ENCODE data around the gene EPHB1.
"Not testable (repeated sequence)": the region's sequence is repeated elsewhere in the genome, so short reads cannot be mapped to it uniquely, and the experiment has no call there.

EPHB1 gene

DNA sequence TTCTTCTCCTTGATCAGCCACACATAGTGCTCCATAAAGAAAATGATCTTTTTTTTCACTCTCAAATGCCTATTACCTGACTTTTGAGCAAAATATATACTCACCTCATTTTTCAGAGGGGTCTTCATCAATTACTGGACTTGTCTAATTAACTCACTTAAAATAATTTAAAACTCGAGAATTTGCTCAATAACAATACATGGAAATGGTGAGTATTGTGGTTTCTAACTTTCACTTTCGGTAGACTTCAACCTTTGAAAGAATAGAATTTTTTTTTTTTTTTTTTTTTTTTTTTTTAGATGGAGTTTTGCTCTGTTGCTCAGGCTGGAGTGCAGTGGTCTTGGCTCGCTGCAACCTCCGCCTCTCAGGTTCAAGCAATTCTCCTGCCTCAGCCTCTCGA lies 17.7 kb upstream of the EPHB1 start:
- DNase-seq, result no peak

DNA sequence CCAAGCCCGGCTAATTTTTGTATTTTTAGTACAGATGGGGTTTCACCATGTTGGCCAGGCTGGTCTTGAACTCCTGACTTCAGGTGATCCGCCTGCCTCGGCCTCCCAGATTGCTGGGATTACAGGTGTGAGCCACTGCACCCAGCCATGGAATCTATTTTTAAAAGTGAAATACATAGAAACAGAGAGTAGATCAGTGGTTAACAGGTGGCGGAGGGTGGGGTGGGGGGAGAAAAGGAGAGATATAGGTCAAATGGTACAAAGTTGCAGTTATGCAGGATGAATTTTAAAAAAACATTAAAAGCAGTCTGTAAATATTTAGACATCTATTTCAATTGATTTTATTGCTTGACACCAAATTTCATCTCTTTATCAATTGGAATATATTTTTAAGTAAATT lies 6.8 kb upstream of the EPHB1 start:
- DNase-seq, result not testable (repeated sequence)

DNA sequence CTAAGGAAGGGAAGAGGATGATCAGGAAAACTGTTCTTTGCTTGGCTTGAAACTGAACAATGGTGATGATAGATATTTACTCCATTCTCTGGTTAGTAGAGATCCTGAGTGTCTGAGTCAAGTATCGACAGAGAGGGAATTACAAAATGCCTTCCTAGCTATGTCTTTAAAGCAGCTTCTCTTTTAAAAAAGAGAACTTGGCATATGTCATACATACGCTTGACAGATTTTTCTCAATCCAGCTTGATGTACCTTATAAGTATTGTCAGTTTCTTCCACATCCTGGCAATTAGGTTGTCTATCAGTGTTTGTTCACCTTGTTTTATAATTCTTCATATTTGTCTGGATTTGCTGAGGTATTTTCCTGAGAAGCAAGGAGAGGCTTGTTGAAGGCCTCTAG lies 5.0 kb upstream of the EPHB1 start:
- no peak for DNase-seq

DNA sequence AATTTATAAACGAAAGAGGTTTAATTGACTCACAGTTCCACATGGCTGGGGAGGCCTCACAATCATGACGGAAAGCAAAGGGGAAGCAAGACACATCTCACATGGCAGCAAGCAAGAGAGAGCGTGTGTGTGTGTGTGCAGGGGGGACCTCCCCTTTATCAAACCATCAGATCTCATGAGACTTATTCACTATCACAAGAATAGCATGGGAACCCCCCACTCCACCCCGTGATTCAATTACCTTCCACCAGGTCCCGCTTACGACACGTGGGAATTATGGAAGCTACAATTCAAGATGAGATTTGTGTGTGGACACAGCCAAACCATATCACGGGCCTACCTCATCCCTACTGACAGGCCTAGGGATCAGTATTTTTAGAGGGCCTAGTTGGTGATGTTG lies 3.1 kb upstream of the EPHB1 start:
- DNase-seq, result no peak

DNA sequence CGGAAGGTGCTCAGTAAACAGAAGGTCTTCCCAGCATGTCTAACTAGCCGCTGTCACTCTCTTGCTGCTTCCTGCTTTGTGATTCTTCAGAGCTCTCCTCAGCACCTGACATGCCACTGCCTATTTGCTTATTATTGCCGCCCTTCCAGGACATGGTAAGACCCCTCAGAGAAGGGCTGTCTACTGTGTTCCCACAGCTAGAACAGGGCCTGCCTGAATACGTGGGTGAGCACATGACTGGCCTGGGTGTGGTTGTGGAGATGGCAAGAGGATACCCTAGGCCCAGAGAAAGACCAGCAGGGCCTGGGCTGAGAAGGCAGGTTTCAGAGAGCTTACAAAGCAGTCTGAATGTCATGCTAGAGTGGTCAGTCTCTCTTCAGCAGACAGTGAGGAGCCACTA lies 2.4 kb upstream of the EPHB1 start:
- no peak for DNase-seq

DNA sequence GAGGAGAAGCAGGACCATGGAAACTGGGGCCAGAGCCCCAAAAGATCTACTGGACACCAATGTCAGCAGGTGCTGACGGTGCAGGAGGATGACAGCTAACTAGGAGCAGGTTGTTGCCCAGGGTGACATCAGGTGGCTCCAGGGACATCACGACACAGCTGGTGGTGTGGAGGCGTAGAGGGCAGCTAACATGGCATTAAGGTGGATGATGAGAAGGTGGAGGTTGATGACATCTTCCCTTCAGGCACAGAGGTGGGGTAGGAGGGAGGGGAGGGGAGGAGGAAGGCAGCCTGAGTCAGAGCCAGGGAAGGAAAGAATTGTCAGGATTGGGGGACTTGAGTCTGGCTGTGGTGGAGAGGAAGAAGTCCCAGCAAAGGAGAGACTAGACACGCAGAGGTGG lies 1.5 kb upstream of the EPHB1 start:
- DNase-seq, result no peak

DNA sequence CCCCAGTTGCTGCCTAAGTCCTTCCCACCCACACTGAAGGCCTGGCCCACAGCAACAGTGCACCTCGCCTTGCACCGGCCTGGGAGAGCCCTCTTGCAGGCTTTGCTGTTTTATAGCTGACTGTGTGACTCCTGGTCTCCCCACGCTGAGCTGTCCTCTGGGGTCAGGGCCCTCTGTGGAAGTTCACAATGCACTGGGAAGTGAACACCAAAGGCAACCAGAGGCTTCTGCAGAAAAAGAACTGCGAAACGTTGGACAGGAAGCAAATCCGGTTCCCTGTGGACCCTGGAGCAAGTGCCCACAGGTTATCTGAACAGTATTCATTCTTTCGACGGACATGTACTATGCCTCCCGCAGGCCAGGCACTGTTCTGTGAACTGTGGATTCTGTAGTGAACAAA lies 737 bp upstream of the EPHB1 start:
- DNase-seq, result no peak

DNA sequence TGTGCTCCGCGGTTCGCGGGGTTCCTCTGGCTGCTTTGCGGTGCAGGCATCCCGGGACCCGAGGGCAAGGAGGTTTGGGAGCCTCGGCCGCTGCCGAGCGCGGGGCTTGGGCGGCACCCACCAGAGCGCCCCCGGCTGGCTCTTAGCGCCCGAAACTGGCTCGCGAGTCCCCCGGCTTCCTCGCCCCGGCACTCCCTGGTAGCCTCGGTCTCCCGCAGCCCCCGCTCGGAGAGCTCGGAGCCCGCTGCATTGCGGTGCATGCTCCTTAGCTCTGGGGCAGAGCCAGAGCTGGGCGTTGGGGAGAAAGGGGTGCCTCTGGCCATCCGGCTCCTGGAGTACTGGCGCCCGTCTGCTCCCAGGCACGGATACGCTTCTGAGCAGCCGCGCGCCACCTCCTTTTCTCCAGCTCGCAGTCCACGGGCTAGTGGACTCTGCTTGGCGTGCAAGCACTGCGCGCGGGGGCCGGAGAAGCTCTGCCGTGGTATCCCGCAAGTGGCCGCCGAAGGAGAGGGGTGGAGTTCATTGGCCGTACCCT lies 753 bp downstream of the EPHB1 start:
- no peak for DNase-seq

DNA sequence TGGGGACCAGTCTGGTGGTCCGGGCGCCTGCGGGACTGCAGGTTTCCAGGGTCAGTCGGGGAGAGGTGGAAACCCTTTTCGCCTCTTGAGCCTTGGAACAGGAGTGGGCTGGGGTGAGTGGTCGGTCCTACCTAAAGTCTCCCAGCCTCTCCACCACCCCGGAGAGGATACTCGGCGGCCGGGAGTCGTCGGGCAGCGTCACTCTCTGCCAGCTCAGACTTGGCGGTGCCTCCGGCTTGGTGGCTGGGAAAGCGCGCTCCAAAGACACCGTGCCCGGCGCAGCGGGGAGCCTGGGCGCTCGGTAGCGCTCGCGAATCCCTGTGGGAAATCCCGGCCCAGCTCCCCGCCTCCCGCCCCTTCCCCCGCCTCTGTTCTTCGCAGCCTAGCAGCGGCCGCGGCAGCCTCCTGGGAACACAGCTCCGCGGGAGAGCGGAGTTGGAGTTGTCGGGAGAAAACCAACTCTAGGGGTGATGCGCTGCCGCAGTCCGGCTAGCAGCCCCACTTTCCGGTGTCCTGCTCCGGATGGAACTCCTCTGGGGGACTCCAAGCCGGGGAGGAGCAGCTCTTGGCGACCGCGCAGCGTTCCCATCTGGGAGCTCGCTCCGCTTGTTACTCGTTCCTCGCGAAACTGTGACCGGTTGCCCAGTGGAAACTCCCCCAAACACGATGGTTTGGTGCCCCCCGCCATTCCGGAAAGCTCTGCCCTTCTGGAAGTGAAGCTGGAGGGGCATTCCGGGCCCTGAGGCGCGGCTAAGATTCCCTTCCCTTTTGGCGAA lies 1.4 kb downstream of the EPHB1 start:
- peak; percentile 76 for DNase-seq

DNA sequence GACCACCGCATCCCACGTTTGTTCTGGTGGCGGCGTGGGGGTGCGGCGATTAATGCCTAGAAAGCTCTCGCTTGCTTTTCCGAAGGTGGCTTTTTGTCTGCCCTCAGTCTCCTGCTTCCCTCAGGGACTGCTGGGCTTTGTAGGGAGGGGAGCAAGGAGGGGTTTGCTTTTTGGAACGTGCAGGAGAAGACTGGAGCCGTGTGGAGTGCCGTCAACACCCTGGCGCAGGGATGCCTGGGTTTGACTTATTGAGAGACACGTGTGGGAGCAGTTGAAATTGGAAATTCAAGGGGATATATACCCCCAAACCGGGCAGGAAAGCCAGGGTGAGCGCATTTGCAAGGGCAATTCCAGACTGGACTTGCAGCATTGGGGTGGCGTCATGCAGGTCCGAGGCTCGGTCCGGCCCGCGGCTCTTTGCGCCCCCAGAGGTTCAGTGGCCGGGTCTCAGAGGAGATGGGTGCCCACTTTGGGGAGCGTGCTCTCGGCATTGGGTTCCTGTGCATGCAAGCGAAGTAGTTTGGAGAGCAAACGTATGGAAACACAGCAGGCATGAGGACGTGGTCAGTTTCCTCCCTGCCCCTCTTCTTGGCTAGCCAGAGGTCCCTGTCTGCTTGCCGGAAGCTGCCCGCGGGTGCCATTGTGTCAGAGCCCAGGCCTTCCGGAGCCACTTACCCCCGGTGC lies 2.1 kb downstream of the EPHB1 start:
- DNase-seq, result no peak

DNA sequence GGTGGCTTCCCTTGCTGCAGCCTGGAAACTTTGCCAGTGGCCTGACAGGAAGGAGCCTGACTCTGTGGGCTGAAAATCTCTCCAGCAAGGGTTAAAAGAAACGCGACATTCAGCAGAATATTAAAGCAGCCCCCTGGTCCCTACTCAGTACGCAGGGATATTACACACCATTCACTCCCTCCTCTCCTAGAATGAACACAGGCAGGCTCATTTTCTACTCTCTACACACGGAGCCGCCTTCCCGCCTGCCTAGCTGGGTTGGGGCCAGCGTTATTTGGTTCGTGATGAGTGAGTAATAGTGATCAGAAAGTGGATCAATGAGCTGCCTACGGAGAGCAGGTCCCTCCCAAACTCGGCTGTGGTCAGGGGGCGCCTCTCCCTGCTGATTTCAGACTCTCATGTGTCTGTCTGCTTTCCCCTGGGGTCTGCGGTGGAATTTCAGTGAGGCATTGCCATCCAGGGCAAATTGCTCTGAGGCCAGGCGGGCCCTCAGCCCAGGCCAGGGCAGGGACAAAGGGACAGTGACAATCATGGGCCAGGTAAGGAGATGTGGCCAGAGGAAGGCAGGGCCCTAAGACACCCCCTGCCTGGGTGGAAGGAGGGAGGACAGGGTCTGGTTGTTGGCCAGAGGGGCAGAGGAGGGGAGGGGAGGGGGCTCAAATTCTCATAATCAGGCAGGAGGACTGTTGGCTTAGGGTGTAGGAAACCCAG lies 2.8 kb downstream of the EPHB1 start:
- no peak for DNase-seq

DNA sequence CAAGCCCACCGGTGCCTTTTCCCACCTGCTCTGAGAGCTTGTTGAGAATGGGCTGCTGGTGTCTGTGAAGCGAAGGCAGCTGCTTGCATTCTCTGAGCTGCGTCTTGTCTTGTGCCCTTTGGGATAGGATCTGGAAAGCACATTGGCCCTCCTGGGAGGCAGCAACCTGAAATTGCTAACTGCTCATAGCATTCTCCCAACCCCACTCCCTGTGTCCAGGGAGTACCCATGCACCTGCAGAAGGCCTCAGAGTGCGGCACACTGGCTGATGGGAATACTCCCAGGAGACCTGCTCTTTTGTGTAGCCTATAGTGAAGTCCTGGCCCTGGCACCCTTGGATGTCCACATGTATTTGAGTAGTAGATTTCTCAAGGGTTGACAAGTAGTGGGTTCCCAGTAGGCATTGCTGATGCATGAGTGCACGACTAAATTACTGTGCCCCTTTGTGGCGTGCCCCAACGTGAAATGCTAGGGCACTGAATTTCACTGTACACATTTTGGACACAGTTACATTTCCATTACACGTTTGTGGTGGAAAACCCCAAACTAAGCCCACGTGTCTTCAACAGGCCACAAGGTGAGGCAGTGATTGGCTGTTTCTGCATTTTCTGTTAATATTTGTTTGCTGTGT lies 3.7 kb downstream of the EPHB1 start:
- DNase-seq, result no peak

DNA sequence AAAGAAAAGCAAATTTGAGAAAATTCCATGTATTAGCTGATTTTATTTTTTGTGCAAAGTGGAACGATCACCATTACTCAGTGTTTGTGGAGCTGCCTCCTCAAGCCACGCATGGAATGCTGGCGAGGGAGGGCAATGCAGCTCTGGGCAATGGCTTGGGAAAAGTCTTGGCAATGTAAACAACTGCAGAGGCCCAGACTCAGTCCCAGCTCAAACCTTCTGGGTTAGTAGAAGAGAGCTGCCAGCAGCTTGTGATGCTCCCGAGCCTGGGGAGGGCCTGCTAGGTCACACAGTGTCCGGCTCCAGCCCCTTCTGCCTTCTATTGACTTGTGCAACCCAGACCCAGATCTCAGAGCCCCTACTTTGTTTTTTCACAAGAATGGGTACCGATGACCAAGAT lies 4.3 kb downstream of the EPHB1 start:
- DNase-seq, result no peak

DNA sequence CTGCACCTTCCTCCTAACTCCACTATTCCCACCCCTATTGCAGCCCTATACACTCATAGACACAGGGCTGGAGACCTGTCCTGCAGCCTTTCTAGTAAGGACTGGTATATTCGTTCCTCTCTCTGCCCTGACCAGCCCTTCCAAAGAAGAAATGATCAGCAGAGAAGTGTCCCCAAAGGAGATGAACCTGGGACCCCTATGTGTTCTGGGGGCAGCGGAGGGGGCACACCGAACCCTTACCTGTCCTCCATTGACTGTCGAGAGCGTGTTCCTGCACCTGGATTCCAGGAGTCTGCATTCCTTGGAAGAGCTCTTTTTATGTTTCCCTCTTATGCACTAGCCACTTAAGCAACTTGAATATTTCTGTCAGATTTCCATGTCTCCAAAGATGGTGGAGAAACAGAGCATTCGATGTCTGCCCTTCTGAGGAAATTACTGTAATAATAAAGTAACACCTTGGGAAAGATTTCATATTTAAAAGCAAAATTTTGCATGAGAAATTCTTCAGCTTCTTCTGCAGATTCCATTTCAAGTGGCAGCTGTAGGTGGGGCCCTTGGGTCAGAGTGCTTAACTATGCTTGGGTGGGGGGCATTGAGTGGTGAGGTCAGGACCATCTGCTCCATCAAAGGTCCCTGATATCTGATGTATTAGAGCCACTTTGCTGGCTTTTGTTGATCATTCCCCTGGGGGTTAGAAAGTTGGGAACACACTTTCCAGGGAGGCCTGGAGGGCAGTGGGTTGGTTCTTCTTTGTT lies 6.3 kb downstream of the EPHB1 start:
- no peak for DNase-seq

DNA sequence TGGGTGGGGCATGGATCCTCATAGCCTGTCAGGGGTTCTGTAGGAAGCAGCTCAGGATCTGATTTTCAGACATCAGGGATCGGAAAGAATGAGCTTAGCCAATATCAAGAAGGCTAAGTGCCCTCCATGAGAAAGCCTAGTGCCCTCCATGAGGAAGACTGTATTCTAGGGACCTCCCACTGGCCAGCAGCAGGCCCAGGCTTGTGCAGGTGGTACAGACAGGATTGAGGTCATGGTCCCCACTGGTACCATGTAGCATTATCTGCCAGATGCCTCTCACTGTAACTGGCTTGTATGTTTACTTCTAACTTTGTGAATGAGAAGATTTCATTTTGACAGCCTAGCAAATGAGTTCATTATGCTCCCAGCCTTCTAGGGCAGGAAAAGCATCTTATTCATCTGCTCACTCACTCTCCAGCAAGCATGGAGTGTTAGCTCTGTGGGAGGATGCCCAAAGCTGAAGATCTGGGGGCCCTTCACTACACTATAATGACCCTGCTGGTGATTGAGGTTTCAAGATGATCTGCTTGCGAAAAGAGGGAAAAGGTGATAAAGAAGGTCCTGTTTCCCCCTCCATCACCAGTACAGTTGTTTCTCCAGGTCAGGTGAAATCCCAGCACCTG lies 7.5 kb downstream of the EPHB1 start:
- no peak for DNase-seq

DNA sequence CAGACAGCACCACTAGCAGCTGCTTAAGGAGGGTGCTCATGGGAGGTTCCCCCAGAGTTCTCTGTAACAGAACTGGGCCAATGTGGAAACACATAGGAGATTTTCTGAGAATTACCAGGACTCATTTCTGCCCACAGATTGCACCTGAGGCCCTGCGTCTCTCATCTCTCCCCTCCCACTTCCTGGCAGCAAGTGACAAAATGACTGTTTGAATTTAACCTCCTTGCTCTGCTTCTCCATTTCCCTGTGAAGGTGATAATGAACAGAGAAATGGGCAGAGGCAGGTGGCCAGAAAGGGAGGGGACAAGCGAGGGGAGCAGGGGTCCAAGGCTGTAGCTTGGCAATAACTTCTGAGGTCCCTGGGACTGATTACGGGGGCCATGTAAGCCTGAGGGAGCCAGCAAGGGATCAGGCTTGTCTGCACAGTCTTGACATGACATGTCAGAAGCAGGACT lies 8.0 kb downstream of the EPHB1 start:
- DNase-seq, result no peak

DNA sequence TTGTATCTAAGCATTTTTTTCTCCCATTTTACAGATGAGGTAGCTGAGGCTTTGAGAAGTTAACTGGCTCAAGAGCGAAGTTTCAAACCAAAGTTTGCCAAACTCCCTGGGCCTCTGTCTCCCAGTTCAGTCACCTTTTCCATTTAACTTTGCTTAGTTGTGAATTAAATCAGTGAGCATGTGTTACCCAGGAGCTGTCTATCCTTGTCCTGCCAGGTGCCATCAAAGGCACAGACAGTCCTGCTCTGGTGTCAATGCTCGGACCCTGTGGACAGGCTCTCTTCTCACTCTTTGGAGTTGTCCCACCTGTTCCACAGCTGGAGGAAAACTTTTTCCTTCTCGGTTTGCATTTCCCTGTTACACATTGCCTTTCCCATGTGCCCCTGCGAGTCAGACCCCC lies 8.6 kb downstream of the EPHB1 start:
- DNase-seq, result no peak

DNA sequence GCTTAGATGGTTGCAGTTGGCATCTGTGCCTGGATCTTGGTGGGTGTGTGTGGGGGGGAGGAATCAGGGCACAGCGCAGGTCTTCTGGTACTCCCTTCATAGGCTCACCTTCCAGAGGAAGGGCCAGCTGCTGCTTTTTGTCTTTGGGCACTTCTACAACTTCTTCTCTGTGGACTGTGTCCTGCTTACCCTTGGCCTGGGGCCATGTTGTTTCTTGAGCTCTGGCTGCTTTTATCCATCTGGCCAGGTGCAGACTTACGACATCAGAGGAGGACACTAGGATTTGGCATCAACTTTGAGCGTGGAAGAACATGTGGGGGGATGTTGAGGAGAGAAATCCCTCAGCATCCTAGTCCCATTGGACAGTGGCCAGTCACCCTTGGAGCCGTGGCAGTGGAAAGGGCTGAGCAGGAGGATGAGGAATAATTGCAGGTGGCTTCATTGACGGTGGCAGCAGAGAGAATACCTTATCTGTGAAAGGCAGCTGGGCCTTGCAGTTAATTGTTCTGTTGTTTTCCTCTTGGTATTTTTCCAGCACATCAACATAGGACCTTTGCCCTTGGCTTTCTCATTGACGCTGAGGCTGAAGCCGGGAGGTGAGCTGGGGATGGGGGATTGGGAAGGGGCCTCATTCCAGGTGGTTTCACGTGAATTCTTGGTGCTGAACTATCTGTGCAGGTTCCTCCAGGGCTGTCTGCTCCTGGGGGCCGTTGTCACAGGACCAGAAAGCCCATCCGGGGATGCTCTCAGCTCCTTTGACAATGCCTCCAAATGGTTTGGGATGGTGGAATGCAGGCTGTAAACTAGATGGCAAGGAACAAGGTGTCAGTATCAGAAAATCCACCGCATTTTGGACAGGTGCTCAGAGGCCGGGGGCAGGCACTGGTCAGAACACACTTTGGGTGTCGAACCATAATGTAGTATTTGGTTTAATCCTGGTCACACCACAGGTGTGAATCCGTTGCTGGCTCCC lies 9.7 kb downstream of the EPHB1 start:
- no peak for DNase-seq

DNA sequence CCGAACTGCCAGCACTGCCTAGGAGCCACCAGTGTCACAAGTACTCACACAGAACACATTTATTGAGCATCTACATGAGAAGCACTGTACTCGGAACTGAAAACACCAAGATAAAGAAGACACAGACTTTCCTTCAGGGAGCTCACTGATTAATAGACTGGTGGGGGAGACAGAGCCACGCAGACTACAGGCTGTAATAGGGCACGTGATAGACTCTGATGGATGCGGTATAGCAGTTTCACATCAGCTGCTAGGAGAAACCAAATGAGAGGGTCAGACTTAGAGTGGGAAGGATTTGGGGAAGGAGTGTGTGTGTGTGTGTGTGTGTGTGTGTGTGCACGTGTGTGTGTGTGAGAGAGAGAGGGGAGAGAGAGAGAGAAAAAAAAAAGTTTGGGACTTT lies 12.1 kb downstream of the EPHB1 start:
- DNase-seq, result no peak

DNA sequence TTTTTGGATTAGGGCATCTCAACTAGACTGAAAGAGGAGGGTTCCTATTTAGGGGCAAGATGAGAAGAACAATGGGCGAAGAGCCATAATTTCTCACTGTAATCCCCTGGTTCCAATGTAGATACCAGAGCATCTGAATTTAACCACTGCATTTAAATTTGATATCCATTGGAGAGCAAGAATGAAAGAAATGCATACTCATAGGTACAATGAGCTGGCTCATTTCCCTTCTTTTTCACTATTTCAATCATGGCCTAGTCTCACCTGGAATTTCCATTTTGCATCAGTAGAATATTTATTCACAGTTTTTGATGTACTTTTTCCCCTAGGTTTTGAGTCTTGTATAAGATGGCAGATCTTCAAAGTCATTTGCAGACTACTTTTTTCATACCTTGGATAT lies 13.8 kb downstream of the EPHB1 start:
- no peak for DNase-seq

All from NCI-H2107 (cell line).